ENCODE data around the gene PLEKHA7. TPM values are rescaled to one million over a fixed set of nuclear protein-coding genes. Genes with fewer than 3 reads are reported as not detected.

Gene PLEKHA7
- total and polyA plus RNA-seq, 2 of the 13 experiments (the other 11 are each of a cell fraction or from before 2014, with no cell fraction given), result 17.5 to 18.7 TPM

- TF ChIP-seq ZNF350 (CRISPR knock-in tag; IDR thresholded peaks at IDR 0.05; ENCODE audit: borderline replicate concordance, low read depth) (peak; percentile 39; the same call in 1 of the 2 replicates), NR2F1 (CRISPR knock-in tag; IDR thresholded peaks at IDR 0.05) (peak; percentile 25 to 49; a peak in 2 of 4 replicates), PHF21A (CRISPR knock-in tag; IDR thresholded peaks at IDR 0.05) (peak; percentile 34; the same call in 1 of the 2 replicates), ZNF790 (CRISPR knock-in tag; IDR thresholded peaks at IDR 0.05; ENCODE audit: borderline replicate concordance) (no peak), GATAD2A (CRISPR knock-in tag; IDR thresholded peaks at IDR 0.05) (0 out of 2 replicates have a peak, but pooled peaks have one; percentile 31), ZNF644 (CRISPR knock-in tag; IDR thresholded peaks at IDR 0.05; ENCODE audit: low read depth) (0 out of 2 replicates have a peak, but pooled peaks have one; percentile 9), HOXA3 (CRISPR knock-in tag; IDR thresholded peaks at IDR 0.05) (no peak), AFF4 (CRISPR knock-in tag; IDR thresholded peaks at IDR 0.05) (no peak), GLI4 (CRISPR knock-in tag; IDR thresholded peaks at IDR 0.05; ENCODE audit: borderline replicate concordance) (no peak), MAZ (IDR thresholded peaks at IDR 0.05; ENCODE audit: borderline replicate concordance, low read depth, low read length) (peak; percentile 20; the same call in 1 of the 2 replicates), MAZ (CRISPR knock-in tag; IDR thresholded peaks at IDR 0.05; ENCODE audit: low read depth) (no peak), ZNF530 (CRISPR knock-in tag; IDR thresholded peaks at IDR 0.05; ENCODE audit: low read depth) (no peak), CCDC6 (CRISPR knock-in tag; IDR thresholded peaks at IDR 0.05) (no peak), THAP11 (CRISPR knock-in tag; IDR thresholded peaks at IDR 0.05) (peak; percentile 30; the same call in 1 of the 2 replicates), CREB1 (IDR thresholded peaks at IDR 0.05) (no peak), CREB1 (CRISPR knock-in tag; IDR thresholded peaks at IDR 0.05) (no peak), SOX13 (IDR thresholded peaks at IDR 0.05) (no peak), SOX13 (CRISPR knock-in tag; conservative IDR thresholded peaks at IDR 0.05 in 1 of 2, IDR thresholded peaks at IDR 0.05 in 1 of 2) (peak in 1 of 2 experiments; percentile 78; a peak in 2 of 4 replicates), SCMH1 (CRISPR knock-in tag; IDR thresholded peaks at IDR 0.05; ENCODE audit: borderline replicate concordance) (no peak), RARA (CRISPR knock-in tag; IDR thresholded peaks at IDR 0.05) (peak; percentile 83), HDAC1 (CRISPR knock-in tag; IDR thresholded peaks at IDR 0.05) (0 out of 2 replicates have a peak, but pooled peaks have one; percentile 24), ZNF263 (CRISPR knock-in tag; IDR thresholded peaks at IDR 0.05) (peak; percentile 40; the same call in 1 of the 2 replicates), SOX5 (CRISPR knock-in tag; IDR thresholded peaks at IDR 0.05; ENCODE audit: borderline replicate concordance) (peak; percentile 68), FOXK1 (CRISPR knock-in tag; IDR thresholded peaks at IDR 0.05; ENCODE audit: borderline replicate concordance, low read depth) (peak; percentile 49; the same call in 1 of the 2 replicates), NFIC (IDR thresholded peaks at IDR 0.05; ENCODE audit: low read length) (0 out of 2 replicates have a peak, but pooled peaks have one; percentile 52)
Observed at GRCh38 chr11:16804104-16804947, 209.9 kb downstream of the PLEKHA7 start (continued).
